Mononuclear cell (primary cell): ENCODE measurements around the gene WDR12. TPM values are rescaled to one million over a fixed set of nuclear protein-coding genes. Genes with fewer than 3 reads are reported as not detected.
"Not testable (repeated sequence)": the region's sequence is repeated elsewhere in the genome, so short reads cannot be mapped to it uniquely, and the experiment has no call there.

Experiments used
- H3K27me3 ChIP-seq: 2 replicates; pipeline ENCODE4 v1.6.0; 2011; ENCODE audit warnings: low read length, control low read depth; ENCODE audit not compliant: insufficient read depth
- H3K4me1 ChIP-seq: 2 replicates; pipeline ENCODE4 v1.5.1; 2011; ENCODE audit warnings: mild to moderate bottlenecking, low read length, control low read depth; ENCODE audit not compliant: insufficient read depth
- H3K4me3 ChIP-seq: 2 replicates; pipeline ENCODE4 v1.5.1; 2011; ENCODE audit warnings: mild to moderate bottlenecking, low read length, moderate library complexity
- H3K9me3 ChIP-seq: 2 replicates; pipeline ENCODE4 v1.5.1; 2011; ENCODE audit warnings: low read depth, mild to moderate bottlenecking, control low read depth, low read length
- total RNA-seq: library from RNA; depleted of rRNA; stranded (reverse); fragments of >200 nt; gene quantifications from one replicate; pipeline ENCODE4 v1.2.3, GENCODE V29; 2012

Gene WDR12
- total RNA-seq, 1 donor, result 4.2 TPM

GRCh38 chr2:202849343-202849742 is 62.1 kb downstream of the WDR12 start:
- H3K4me3 ChIP-seq, H3K27me3 ChIP-seq, H3K9me3 ChIP-seq: not testable (repeated sequence)
- peaks cover 12% of the 10 kb centered on the region for H3K4me1 ChIP-seq

- Histone ChIP-seq H3K4me1 (peaks cover 15% of the 10 kb centered on the region), H3K9me3 (no peaks in the 10 kb centered on the region), H3K27me3 (no peaks in the 10 kb centered on the region), H3K4me3 (no peak overlapping the region)
Measured at GRCh38 chr2:202848813-202849212, 62.7 kb downstream of the WDR12 start.

- H3K27me3 ChIP-seq, result no peaks in the 10 kb centered on the region
- H3K4me3 ChIP-seq, result no peak overlapping the region
- H3K9me3 ChIP-seq, result no peaks in the 10 kb centered on the region
- peaks cover 15% of the 10 kb centered on the region for H3K4me1 ChIP-seq
Measured at GRCh38 chr2:202847693-202848524, 63.6 kb downstream of the WDR12 start.

GRCh38 chr2:202844656-202845055 is 66.8 kb downstream of the WDR12 start:
- H3K9me3 ChIP-seq, result peaks cover 4% of the 10 kb centered on the region
- H3K27me3 ChIP-seq, result no peaks in the 10 kb centered on the region
- H3K4me1 ChIP-seq, result peaks cover 13% of the 10 kb centered on the region
- H3K4me3 ChIP-seq, result no peak overlapping the region

GRCh38 chr2:202842690-202843089 is 68.8 kb downstream of the WDR12 start:
- H3K4me1 ChIP-seq, result peaks cover 2% of the 10 kb centered on the region
- H3K4me3 ChIP-seq, result no peak overlapping the region
- H3K9me3 ChIP-seq, result peaks cover 4% of the 10 kb centered on the region
- H3K27me3 ChIP-seq, result no peaks in the 10 kb centered on the region

- Histone ChIP-seq H3K9me3 (peaks cover 4% of the 10 kb centered on the region), H3K27me3 (no peaks in the 10 kb centered on the region), H3K4me1 (peaks cover 2% of the 10 kb centered on the region), H3K4me3 (no peak overlapping the region)
Measured at GRCh38 chr2:202841090-202841867, 70.2 kb downstream of the WDR12 start.

- no peak overlapping the region for H3K4me3 ChIP-seq
Measured at GRCh38 chr2:202831242-202832220, 79.9 kb downstream of the WDR12 start.

GRCh38 chr2:202824901-202825300 is 86.6 kb downstream of the WDR12 start:
- Histone ChIP-seq H3K4me3 (no peak overlapping the region), H3K27me3 (no peaks in the 10 kb centered on the region), H3K4me1 (no peaks in the 10 kb centered on the region), H3K9me3 (no peaks in the 10 kb centered on the region)

More at GRCh38 chr2:202831242-202832220, 79.9 kb downstream of the WDR12 start:
- no peaks in the 10 kb centered on the region for H3K9me3 ChIP-seq
- H3K27me3 ChIP-seq, result no peaks in the 10 kb centered on the region
- H3K4me1 ChIP-seq, result peaks cover 9% of the 10 kb centered on the region

Other genes with a start within 250 kb of the WDR12 start
- 3.4 TPM for gene ICA1L, start 39.9 kb downstream of the WDR12 start, total RNA-seq
- gene CARF, start 602 bp upstream of the WDR12 start, total RNA-seq, result 12.5 TPM
- 8.4 TPM for gene NBEAL1, start 103.2 kb upstream of the WDR12 start, total RNA-seq